Activated CD8-positive, alpha-beta T cell treated with anti-CD3 and anti-CD28 coated beads for 36 hours (primary cell): Measurements from ENCODE around the gene DOLPP1. TPM values are rescaled to one million over a fixed set of nuclear protein-coding genes. Genes with fewer than 3 reads are reported as not detected.
"Not testable (repeated sequence)": the region's sequence is repeated elsewhere in the genome, so short reads cannot be mapped to it uniquely, and the experiment has no call there.

Source experiments
- ATAC-seq: fragments of 200-7000 bp; cut with Tn5 transposase; one replicate; pipeline ENCODE4 v1.10.0; 2021; ENCODE audit warnings: mild to moderate bottlenecking, moderate library complexity
- CTCF ChIA-PET: fragments of 350-600 bp; sonication (Branson Sonifier 250); formaldehyde crosslinking; loops from one replicate; lab custom pipeline; 2021; ENCODE audit warnings: antibody characterized with exemption; lab: Charles Lee
- POLR2A ChIA-PET: fragments of 350-600 bp; sonication (Branson Sonifier 250); formaldehyde crosslinking; loops from one replicate; lab custom pipeline; 2021; ENCODE audit warnings: antibody characterized with exemption; lab: Charles Lee
- DNase-seq: peaks from one replicate; pipeline ENCODE4 v3.0.0-alpha.2; 2020
- H3K27ac Mint-ChIP-seq: one replicate; pipeline ENCODE4 v1.8.0; 2021; ENCODE audit warnings: mild to moderate bottlenecking, mixed read lengths
- H3K27me3 Mint-ChIP-seq: one replicate; pipeline ENCODE4 v1.8.0; 2021; ENCODE audit warnings: mixed read lengths
- H3K36me3 Mint-ChIP-seq: one replicate; pipeline ENCODE4 v1.8.0; 2021; ENCODE audit warnings: low read depth, mixed read lengths
- H3K4me1 Mint-ChIP-seq: one replicate; pipeline ENCODE4 v1.8.0; 2021; ENCODE audit warnings: low read depth, mixed read lengths
- H3K4me3 Mint-ChIP-seq: one replicate; pipeline ENCODE4 v1.8.0; 2021; ENCODE audit warnings: mild to moderate bottlenecking, moderate library complexity, mixed read lengths
- H3K9me3 Mint-ChIP-seq: one replicate; pipeline ENCODE4 v1.8.0; 2021; ENCODE audit warnings: mixed read lengths
- CTCF ChIP-seq: fragments of 200-600 bp; IDR thresholded peaks from one replicate; pipeline ENCODE4 v1.8.0; 2022; ENCODE audit warnings: antibody characterized with exemption, mild to moderate bottlenecking
- intact Hi-C: fragments of 100-400 bp; cut with micrococcal nuclease; formaldehyde crosslinking; loops from one replicate; pipeline ENCODE4 v1.10.0; 2022
- total RNA-seq, 2 experiments: library from RNA; stranded (reverse); gene quantifications; one replicate each; pipeline ENCODE4 v1.2.3, GENCODE V29; 2021

The DOLPP1 gene
- total RNA-seq, 2 experiments from 2014 or later, result 12.7 to 15.2 TPM

- Mint-ChIP-seq H3K9me3 (no peaks in the 10 kb centered on the region), H3K27ac (no peak overlapping the region), H3K27me3 (no peaks in the 10 kb centered on the region), H3K36me3 (peaks cover 15% of the 10 kb centered on the region), H3K4me3 (no peak overlapping the region), H3K4me1 (no peaks in the 10 kb centered on the region)
- ChIA-PET POLR2A (no interaction called here), CTCF (interaction anchor here (0.8 to 3.0 kb wide), 2 partner anchors 14 to 500 kb away, joined by 5 to 13 read pairs; no protein-coding TSS in a partner anchor)
- ATAC-seq, result no peak
- no peak for TF ChIP-seq CTCF
- DNase-seq, result no peak
- intact Hi-C loops, result no loop called here
Observed at GRCh38 chr9:129124506-129125069, 43.7 kb downstream of the DOLPP1 start.

GRCh38 chr9:129125478-129125877 lies 44.6 kb downstream of the DOLPP1 start:
- ChIA-PET POLR2A (no interaction called here), CTCF (interaction anchor here (0.8 to 3.3 kb wide), 4 partner anchors 13 to 499 kb away, joined by 5 to 19 read pairs (median 11); no protein-coding TSS in a partner anchor)
- no peaks in the 10 kb centered on the region for H3K27me3 Mint-ChIP-seq
- ATAC-seq, result no peak
- no peaks in the 10 kb centered on the region for H3K4me1 Mint-ChIP-seq
- intact Hi-C loops, result no loop called here
- no peak for DNase-seq
- peaks cover 15% of the 10 kb centered on the region for H3K36me3 Mint-ChIP-seq
- no peak overlapping the region for H3K27ac Mint-ChIP-seq
- no peaks in the 10 kb centered on the region for H3K9me3 Mint-ChIP-seq
- no peak for TF ChIP-seq CTCF
- no peak overlapping the region for H3K4me3 Mint-ChIP-seq

- CTCF ChIA-PET, result interaction anchor here (3.0 to 3.3 kb wide), 2 partner anchors 12 to 498 kb away, joined by 13 to 19 read pairs; no protein-coding TSS in a partner anchor
- ATAC-seq (no peak), DNase-seq (no peak)
- peaks cover 16% of the 10 kb centered on the region for H3K36me3 Mint-ChIP-seq
- no peak for TF ChIP-seq CTCF
- H3K27ac Mint-ChIP-seq, result no peak overlapping the region
- H3K4me1 Mint-ChIP-seq, result peaks cover 7% of the 10 kb centered on the region
- POLR2A ChIA-PET, result interaction anchor here (0.5 to 1.0 kb wide), 2 partner anchors 79 to 501 kb away, joined by 3 read pairs; no protein-coding TSS in a partner anchor
- H3K9me3 Mint-ChIP-seq, result no peaks in the 10 kb centered on the region
- no peaks in the 10 kb centered on the region for H3K27me3 Mint-ChIP-seq
- intact Hi-C loops, result no loop called here
- H3K4me3 Mint-ChIP-seq, result no peak overlapping the region
Observed at GRCh38 chr9:129126749-129127618, 46.1 kb downstream of the DOLPP1 start.

GRCh38 chr9:129128689-129129088 lies 47.8 kb downstream of the DOLPP1 start:
- H3K27me3 Mint-ChIP-seq, result no peaks in the 10 kb centered on the region
- H3K27ac Mint-ChIP-seq, result no peak overlapping the region
- H3K36me3 Mint-ChIP-seq, result peaks cover 19% of the 10 kb centered on the region
- intact Hi-C loops, result no loop called here
- no peaks in the 10 kb centered on the region for H3K9me3 Mint-ChIP-seq
- ChIA-PET CTCF (interaction anchor here (1.3 to 3.3 kb wide), 2 partner anchors 11 to 45 kb away, joined by 4 to 19 read pairs; no protein-coding TSS in a partner anchor), POLR2A (no interaction called here)
- no peak for TF ChIP-seq CTCF
- peaks cover 7% of the 10 kb centered on the region for H3K4me1 Mint-ChIP-seq
- ATAC-seq (no peak), DNase-seq (no peak)
- no peak overlapping the region for H3K4me3 Mint-ChIP-seq

GRCh38 chr9:129130271-129130670 lies 49.4 kb downstream of the DOLPP1 start:
- peaks cover 16% of the 10 kb centered on the region for H3K36me3 Mint-ChIP-seq
- DNase-seq, H3K27me3 Mint-ChIP-seq, intact Hi-C loops, H3K4me1 Mint-ChIP-seq, H3K4me3 Mint-ChIP-seq, ATAC-seq, H3K9me3 Mint-ChIP-seq, H3K27ac Mint-ChIP-seq: not testable (repeated sequence)
- POLR2A ChIA-PET, result interaction anchor here (1.0 to 1.2 kb wide), 2 partner anchors 10 to 44 kb away, joined by 3 to 4 read pairs; no protein-coding TSS in a partner anchor
- CTCF ChIA-PET, result interaction anchor here (0.7 to 3.9 kb wide), 12 partner anchors 11 to 657 kb away, joined by 3 to 116 read pairs (median 12); partner anchors contain the start of genes C9orf50, DOLPP1, NTMT1 and PTPA
